Omental fat pad (tissue), 4 donors: ENCODE data around the gene GPR27. TPM values are rescaled to one million over a fixed set of nuclear protein-coding genes. Genes with fewer than 3 reads are reported as not detected.

Experiments used
- ATAC-seq: fragments of 150-250 bp; one replicate; pipeline ENCODE4 v1.9.1; 2016; ENCODE audit warnings: mild to moderate bottlenecking, moderate library complexity; ENCODE audit not compliant: low FRiP score
- DNase-seq: peaks from one replicate; pipeline ENCODE4 v3.0.0-alpha.2; 2019; ENCODE audit warnings: low spot score
- total RNA-seq, 4 donors: library from RNA; depleted of rRNA; stranded (reverse); fragments of >200 nt; gene quantifications; one replicate each; pipeline ENCODE4 v1.1.0, GENCODE V29; 2016
- TF ChIP-seq, protein P1 (sequence below), 3 donors: fragments of 450-650 bp; IDR thresholded peaks; one replicate each; pipeline ENCODE4 v1.5.1; 2016 to 2017; ENCODE audit warnings: antibody characterized with exemption in 3 of 3, mild to moderate bottlenecking in 3 of 3, moderate library complexity in 2 of 3

GPR27 gene, protein sequence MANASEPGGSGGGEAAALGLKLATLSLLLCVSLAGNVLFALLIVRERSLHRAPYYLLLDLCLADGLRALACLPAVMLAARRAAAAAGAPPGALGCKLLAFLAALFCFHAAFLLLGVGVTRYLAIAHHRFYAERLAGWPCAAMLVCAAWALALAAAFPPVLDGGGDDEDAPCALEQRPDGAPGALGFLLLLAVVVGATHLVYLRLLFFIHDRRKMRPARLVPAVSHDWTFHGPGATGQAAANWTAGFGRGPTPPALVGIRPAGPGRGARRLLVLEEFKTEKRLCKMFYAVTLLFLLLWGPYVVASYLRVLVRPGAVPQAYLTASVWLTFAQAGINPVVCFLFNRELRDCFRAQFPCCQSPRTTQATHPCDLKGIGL
- total RNA-seq: 1 to 10 TPM in 1 of 4 donors, under 1 TPM in 2, not detected in 1; 0.19 to 4.1 (median 0.84) TPM

DNA sequence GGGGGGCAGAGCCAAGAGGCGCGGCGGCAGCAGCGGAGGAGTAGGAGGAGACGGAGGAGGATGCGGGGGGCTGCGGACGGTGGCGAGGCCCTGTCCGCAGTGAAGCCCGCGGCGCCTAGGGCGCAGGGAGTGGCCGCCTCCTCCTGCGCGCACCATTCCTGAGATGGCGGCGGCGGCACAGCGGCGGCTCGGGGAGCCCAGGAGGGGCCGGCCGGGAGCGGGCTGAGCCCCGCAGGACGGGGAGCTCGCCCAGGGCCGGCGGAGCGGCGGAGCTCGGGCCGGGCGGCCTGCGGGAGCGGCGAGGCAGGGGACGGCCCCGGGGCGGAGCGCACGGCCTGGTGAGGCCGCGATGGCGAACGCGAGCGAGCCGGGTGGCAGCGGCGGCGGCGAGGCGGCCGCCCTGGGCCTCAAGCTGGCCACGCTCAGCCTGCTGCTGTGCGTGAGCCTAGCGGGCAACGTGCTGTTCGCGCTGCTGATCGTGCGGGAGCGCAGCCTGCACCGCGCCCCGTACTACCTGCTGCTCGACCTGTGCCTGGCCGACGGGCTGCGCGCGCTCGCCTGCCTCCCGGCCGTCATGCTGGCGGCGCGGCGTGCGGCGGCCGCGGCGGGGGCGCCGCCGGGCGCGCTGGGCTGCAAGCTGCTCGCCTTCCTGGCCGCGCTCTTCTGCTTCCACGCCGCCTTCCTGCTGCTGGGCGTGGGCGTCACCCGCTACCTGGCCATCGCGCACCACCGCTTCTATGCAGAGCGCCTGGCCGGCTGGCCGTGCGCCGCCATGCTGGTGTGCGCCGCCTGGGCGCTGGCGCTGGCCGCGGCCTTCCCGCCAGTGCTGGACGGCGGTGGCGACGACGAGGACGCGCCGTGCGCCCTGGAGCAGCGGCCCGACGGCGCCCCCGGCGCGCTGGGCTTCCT is at the start of gene GPR27:
TSS of gene GPR27 (plus strand) at position 155 of the 909 bp plus-strand sequence. CDS start at position 350, 195 bp downstream.
- DNase-seq (no peak), ATAC-seq (peak; percentile 65)
- TF ChIP-seq, protein P1, sequence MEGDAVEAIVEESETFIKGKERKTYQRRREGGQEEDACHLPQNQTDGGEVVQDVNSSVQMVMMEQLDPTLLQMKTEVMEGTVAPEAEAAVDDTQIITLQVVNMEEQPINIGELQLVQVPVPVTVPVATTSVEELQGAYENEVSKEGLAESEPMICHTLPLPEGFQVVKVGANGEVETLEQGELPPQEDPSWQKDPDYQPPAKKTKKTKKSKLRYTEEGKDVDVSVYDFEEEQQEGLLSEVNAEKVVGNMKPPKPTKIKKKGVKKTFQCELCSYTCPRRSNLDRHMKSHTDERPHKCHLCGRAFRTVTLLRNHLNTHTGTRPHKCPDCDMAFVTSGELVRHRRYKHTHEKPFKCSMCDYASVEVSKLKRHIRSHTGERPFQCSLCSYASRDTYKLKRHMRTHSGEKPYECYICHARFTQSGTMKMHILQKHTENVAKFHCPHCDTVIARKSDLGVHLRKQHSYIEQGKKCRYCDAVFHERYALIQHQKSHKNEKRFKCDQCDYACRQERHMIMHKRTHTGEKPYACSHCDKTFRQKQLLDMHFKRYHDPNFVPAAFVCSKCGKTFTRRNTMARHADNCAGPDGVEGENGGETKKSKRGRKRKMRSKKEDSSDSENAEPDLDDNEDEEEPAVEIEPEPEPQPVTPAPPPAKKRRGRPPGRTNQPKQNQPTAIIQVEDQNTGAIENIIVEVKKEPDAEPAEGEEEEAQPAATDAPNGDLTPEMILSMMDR (IDR thresholded peaks at IDR 0.05): no peak

DNA sequence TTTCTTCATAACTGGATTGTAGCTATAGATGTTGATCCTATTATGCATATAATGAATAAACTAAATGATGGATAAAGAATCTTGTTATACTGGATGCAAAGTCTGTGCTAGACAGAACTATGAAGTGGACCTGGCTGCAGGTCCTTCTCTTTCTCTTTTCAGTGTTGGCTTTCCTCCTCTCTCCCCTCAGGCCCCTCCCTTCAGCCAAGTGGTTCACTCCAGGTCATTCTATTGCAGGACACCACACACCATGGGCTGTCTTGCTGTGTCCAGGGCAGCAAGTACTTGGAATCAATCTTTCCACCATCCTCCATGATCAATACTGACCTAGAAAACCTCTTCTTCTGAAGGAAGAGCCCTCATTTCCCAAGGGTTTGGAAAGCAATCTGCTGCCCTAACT is 48.7 kb upstream of the GPR27 start:
- ATAC-seq (no peak), DNase-seq (no peak)
- TF ChIP-seq, protein P1 (IDR thresholded peaks at IDR 0.05): no peak

DNA sequence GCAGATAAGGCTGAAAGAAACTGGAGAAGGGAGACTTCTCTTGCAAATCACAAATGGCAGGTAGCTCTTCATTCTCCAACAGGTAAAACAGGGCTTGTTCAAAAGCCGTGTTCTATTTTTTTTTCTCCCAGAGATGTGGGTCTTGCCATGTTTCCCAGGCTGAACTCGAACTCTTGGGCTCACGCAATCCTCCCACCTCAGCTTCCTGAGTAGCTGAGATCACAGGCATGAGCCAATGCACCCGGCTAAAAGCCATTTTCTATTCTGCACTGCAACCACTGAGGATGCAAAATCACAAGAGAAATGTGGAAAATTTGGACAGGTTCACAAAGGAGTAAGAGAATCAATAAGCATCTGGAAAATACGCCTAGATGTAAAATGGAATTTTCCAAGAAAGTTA is 48.0 kb upstream of the GPR27 start:
- ATAC-seq: no peak
- DNase-seq: no peak
- TF ChIP-seq, protein P1 (IDR thresholded peaks at IDR 0.05): no peak

DNA sequence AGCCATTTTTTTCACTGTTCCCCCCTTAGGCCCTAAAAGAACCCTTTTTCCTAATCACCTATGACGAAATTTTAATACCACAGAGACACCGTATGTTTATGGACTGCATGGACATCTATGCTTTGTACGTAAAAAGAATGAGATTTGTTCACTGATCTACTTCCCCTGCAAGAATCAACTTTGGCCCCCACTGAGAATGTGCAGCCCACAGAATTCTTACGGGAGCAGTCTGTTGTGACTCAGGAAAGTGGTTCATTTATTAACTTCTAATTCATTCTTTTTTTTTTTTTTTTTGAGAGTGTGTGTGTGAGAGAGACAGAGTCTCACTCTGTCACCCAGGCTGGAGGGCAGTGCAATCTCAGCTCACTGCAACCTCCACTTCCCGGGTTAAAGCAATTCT is 46.1 kb upstream of the GPR27 start:
- TF ChIP-seq, protein P1 (IDR thresholded peaks at IDR 0.05): no peak
- ATAC-seq (no peak), DNase-seq (no peak)

DNA sequence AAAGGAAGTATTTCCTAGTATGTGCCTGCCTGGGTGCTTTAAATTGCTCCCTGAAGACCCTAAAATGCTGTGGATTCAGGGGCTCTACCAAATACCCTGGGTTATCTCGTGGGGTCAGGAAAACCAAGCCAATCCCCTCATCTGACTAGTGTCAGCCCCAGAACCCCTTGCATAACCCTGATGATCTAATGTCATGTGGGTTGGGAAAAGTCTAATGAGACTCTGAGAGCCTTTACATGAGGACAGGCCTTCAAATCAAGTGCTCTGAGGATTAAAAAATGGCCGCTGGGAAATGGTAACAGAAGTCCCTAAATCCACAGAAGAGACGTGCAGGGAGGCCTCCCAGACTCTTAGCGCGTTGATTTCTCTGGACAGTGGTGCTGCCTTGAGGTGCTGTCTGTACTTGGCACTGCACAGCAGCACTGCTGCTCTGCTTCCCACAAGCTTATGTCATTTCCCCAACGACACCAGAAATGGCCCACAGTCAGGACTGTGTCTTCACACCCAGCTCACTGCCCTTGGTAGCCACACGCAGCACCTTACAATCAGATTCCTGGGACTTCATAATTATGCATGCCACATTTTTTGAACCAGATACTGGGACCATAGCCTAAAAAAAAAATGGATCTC is 45.1 kb upstream of the GPR27 start:
- DNase-seq: no peak
- ATAC-seq: no peak
- TF ChIP-seq, protein P1 (IDR thresholded peaks at IDR 0.05): no peak

DNA sequence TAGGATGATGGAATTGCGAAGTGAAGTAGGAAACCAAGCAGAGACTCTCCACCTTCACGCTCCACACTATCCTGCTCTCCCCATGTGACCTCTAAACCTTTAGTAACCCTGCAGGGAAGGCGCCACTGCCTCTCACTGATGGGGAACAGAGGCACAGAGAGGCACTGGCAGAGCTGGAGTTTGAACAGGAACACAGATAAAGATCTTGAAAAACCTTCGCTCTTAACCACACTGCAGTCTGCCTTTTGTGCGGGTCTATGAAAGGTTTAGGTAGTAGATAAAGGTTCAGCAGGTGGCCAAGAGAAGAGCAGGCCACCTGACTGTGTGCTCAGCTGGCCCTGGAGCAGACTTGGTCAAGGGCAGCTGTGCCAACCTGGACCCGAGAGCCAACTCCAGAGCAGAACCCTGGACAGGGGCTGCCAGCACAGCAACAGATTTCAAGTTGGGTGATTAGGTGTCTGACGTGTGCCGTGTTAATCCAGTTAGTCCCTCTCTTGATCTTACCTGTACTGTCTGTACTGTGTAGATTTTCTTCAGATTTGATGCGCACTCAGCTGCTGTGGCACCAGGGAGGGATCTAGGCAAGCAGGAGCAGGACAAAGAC is 43.6 kb upstream of the GPR27 start:
- DNase-seq: no peak
- TF ChIP-seq, protein P1 (IDR thresholded peaks at IDR 0.05): no peak
- no peak for ATAC-seq
